ENCODE data around the gene RAB13. TPM values are rescaled to one million over a fixed set of nuclear protein-coding genes. Genes with fewer than 3 reads are reported as not detected.

Gene RAB13
- total RNA-seq, 1 donor from 2014 or later = 77.4 TPM

DNA sequence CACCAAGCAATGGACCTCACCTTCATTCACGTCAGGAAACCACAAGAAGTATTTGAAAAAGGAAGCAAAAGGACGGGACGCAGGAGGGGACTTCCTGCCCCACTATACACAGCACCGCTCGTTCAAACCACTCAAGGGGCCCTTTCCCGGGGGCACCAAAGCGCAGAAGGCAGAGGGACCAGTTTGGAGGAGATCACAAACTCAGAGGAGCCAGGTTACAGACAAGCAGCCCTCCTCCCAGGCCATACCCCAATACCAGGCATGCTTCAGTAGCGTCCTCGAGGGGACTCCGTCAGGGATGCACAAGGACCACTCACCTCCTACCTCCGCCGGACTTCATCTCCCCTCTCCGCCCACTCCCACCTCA, 28.4 kb downstream of the RAB13 start:
- no peak for DNase-seq (ENCODE audit: extremely low read depth, low read depth, low spot score)

- no peak for DNase-seq (ENCODE audit: extremely low read depth, low read depth, low spot score)
These were observed 29.0 kb downstream of the RAB13 start for GRCh38 chr1:153956997-153957715.

GRCh38 chr1:153954826-153955225, 31.3 kb downstream of the RAB13 start:
- DNase-seq (ENCODE audit: extremely low read depth, low read depth, low spot score) = no peak

GRCh38 chr1:153953859-153954365, 32.2 kb downstream of the RAB13 start:
- DNase-seq (ENCODE audit: extremely low read depth, low read depth, low spot score) = no peak

DNA sequence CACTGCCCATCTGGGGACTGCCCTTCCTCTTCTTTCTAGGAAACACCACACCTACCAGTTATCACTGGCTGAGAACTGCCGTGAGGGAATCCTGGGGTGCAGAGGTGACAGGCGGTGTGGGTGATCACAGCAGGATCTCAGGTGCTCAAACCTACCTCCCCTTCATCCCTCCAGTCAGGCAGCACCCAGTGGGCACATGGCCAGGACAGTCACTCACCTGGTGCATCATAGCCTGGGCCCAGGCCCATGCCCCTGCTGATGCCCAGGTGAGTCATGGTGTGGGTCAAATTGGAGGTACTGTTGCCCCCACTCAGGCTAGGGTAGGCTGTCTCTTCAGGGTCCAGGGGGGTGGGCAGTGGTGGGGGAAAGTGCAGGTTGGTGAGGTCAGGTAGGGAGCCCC, 34.3 kb downstream of the RAB13 start:
- no peak for DNase-seq (ENCODE audit: extremely low read depth, low read depth, low spot score)

DNA sequence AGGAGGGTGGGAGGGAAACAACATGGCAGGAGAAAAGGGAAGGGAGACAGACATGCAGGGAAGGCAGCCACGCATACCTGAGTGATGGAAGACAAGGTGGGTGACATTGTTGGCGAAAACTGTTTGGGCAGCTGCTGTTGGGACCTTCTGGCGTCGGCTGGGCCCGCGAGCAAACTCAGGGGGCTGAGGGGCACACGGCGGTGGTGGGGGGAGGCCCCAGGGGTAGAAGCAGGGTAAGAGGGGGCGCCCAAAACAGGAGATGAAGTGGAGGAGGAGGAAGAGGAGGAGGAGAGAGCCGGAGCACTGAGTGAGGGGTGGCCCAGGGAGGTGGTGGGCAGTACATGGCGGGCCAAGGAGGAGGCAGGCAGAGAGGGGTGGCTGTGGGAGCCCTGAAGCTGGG, 35.0 kb downstream of the RAB13 start:
- no peak for DNase-seq (ENCODE audit: extremely low read depth, low read depth, low spot score)

DNA sequence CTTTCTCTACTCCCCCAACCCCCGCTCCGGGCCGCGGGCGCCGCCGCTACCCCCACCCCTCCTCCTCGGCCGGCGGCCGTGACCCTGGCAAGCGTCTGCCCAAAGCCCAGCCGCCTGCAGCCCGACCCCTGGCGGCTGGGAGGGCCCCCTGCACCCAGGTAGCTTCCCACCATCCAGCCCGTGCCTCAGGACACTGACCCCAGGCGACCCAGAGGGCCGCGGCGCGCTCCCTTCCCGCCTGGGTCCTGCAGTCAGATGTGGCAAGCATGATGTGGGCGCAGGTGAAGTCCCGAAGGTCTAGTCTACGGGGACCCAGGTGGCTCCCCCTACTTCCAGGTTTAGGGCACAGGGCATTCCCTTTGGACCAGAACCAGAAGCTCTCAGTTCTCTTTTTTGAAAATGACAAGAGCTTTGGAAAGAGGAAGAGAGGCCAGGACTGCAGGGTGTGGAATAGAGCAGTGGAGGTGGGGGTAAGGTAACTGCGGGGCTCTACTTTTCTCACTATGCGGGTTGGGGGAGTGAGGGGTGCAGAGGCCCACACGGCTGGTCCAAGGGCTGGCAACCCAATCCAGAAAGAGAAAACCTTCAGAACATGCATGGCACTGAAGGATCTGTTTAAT, 39.4 kb downstream of the RAB13 start, which contains the start of gene DENND4B:
TSS of gene DENND4B (minus strand) at position 97 of the 620 bp plus-strand sequence. CDS start 2,344 bp downstream, outside the sequence.
- DNase-seq (ENCODE audit: extremely low read depth, low read depth, low spot score) = no peak

GRCh38 chr1:153945795-153946621, 40.1 kb downstream of the RAB13 start:
- DNase-seq (ENCODE audit: extremely low read depth, low read depth, low spot score) = no peak

GRCh38 chr1:153945131-153945794, 40.9 kb downstream of the RAB13 start:
- no peak for DNase-seq (ENCODE audit: extremely low read depth, low read depth, low spot score)

GRCh38 chr1:153944827-153945117, 41.4 kb downstream of the RAB13 start:
- DNase-seq (ENCODE audit: extremely low read depth, low read depth, low spot score) = no peak

- DNase-seq (ENCODE audit: extremely low read depth, low read depth, low spot score) = no peak
These were observed 41.9 kb downstream of the RAB13 start for GRCh38 chr1:153944005-153944826.

- no peak for DNase-seq (ENCODE audit: extremely low read depth, low read depth, low spot score)
These were observed 43.2 kb downstream of the RAB13 start for GRCh38 chr1:153942766-153943549.

DNA sequence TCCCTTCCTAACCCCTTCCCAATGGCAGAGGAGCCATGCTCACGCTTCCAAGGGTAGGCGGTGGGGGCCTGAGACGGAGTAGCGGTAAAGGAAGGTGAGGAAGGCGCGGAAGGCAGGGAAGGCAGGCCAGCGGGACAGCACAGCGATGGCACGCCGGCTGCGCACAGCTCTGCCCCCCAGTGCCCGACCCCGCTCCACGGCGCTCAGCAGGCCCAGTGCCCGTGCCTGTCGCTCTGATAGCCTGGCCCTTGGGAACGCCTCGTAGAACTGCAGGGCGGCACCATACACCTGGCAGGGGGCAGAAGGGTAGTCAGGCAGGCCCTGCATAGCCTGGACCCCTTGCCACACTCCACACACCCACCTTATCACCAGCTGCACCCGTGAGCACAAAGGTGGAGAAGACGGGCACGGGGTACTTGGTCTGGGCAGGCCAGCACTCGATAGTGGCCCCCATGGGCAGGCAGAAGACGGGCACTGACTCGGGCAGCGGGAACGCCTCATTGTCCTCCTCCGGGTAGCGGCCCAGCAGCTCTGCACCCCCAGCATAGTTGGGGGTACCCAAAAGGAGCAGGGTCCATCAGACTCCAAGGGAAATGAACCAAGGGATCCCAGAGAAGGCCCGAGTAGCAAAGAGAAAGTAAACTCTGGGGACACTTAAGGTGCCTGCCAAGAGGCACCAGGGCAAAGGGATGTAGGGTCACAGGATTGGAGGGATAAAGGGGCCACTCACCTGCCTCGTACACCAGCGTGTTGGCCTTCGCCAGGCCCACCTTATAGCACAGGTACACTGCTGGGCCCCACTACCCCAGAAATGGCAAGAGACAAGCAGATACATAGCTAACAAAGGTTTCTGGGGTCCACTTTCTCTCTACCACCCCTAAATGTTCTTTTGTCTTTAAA, 44.1 kb downstream of the RAB13 start:
- DNase-seq (ENCODE audit: extremely low read depth, low read depth, low spot score) = no peak

DNA sequence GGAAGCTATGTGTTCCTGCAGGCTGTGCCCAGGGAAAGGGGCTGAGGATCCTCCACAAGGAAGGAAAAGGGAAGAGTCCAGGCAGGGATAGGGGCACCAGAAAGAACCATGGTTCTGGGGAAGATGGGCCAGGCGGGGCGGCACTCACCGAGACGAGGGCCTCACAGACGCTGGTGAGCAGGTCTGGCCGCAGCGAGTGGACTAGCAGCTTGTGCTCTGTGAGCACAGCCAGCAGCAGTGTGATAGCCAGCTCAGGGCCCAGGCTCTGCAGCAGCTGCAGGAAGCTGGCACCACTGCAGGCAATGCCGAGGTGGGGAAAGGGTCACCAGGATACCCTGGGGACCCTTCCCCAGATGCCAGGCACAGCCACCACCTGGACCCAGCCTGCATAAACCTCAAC, 45.4 kb downstream of the RAB13 start:
- no peak for DNase-seq (ENCODE audit: extremely low read depth, low read depth, low spot score)

GRCh38 chr1:153939476-153939875, 46.7 kb downstream of the RAB13 start:
- DNase-seq (ENCODE audit: extremely low read depth, low read depth, low spot score) = no peak

DNA sequence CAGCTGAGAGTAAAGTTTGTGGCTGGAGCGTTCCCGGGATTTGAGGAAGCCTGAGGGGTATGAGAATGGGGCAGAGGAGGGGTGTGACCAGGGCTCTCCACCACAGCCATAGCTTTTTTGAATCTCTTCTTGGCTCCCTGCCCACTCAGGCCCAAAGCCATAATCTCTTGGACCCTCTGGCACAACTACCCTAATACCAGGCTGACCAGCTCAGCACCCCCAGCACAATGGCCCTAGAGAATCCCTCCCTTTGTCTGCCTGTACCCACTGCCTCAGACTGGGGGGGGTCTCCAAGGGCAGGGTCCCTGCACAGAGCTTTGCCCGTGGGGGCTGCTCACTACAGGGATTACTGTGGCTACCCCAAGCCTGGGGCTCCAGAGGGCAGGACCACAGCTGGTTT, 47.1 kb downstream of the RAB13 start:
- no peak for DNase-seq (ENCODE audit: extremely low read depth, low read depth, low spot score)

DNA sequence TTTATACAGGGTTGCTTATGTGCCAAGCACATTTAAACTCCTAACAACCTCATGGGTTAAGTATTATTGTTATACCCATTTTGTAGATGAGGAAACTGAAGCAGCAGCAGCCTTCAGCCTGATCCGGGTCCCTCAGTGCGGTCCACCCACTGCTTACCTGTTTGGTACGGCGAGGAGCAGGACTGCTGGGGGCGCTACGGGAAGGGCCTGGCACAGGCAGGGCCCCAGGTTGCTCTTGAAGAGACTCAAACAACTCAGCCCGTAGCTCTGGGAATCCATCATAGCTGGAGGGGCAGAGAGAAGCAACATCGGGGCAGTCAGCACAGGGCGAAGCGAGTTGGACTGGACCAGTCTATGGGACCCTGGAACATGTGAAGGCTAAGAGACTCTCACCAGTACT, 48.8 kb downstream of the RAB13 start:
- DNase-seq (ENCODE audit: extremely low read depth, low read depth, low spot score) = no peak

DNA sequence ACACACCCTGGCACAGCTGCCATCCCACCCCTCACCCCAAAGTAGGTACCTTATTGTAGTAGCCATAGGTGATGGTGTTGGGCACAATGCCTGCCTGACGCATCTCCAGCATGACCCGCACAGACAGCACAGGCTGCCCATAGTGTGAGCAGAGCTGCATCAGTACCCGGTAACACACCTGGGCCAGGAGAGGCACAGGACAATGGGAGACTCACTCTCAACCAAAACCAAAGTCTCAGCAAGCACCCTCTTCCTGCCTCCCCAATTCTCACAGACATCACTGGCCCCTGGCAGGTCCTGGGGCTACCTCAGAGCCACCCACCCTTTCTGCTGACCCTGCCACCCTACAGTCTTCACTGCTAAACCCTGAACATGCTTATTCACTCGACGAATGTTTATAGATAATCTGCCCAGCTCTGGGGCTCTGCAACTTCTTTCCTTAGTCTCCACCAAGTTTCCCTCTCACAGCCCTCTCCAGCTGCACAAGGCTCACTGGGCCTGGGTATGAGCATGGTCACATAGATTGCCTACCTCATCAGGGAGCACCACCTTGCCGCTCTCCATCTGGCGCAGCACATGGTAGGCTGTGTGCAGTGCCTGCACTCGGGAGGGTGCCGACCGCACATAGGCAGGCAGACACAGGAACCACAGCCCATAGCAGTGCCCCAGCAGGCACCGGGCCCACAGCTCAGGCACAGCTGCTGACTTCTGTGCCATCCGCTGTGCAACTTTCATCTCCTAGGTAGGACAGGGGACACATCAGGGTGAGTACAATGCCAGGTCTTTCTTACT, 49.9 kb downstream of the RAB13 start:
- DNase-seq (ENCODE audit: extremely low read depth, low read depth, low spot score) = no peak

Data from glomerular endothelial cell (primary cell).